DMS 273 (cell line): Measurements from ENCODE around the gene AUTS2.

Source experiments
- DNase-seq: peaks from one replicate; lab custom pipeline; 2025; ENCODE audit not compliant: unreplicated experiment; lab: John Stamatoyannopoulos, UW

Gene AUTS2

DNA sequence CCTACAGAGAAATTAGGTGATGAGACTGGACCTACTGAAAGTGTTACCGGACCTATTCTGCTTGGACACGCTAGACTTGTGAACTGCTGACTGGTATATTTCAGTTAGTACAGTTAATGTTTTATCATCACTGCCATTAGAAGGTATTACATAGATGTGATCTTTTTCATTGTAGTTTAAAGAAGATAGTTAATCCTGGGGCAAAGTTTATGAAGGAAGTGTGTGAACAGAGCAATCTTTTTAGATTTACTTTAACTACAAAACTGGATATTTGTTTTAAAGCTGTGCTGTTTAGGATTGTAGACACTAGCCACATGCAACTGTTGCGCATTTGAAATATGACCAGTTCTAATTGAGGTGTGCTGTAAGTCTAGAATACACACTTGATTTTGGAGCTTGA is 446.7 kb downstream of the AUTS2 start:
- DNase-seq = no peak

DNA sequence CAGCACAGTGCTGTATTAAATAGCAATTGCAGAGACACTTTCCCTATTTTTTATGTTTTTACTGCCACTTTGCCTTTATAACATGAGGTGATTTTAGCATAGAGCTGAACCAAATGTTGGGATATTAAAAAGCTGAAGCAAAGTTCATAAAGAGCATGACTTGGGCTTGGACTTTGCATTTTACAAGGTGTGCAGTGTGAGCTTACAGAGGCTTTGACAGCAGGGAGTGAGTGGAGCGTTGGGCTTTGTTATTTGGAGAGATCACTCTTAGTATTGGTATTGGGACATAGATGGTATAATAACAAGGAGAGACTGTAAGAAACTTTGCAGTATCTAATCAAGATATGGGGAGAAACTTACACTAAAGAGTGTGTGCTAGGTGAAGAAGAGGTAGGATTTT is 449.1 kb downstream of the AUTS2 start:
- DNase-seq = no peak

DNA sequence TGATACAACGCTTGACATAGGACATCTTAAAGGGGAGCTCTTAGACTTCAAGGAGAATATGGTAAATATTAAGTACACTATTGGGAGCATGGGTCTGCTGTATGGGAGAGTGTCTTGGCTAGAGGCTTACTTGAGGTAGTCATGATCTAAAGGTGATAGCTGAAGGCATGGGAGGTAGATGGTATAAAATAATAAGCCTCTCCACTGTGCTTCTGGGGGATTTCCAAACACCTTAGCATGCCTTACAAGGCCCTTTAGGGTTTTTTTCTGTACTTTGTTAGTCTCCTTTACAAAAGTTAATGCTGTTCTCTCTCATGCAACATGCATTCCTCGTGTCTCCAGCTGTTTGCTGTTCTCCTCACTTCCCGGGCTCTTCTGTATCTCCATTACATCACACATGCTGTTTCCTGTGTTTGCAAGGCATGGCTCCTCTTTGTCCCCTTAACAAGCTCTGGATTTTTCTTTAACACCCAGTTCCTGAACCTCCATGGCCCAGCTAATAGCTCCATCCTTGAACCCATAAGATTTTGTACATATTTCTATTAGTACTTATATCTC is 449.7 kb downstream of the AUTS2 start:
- no peak for DNase-seq

DNA sequence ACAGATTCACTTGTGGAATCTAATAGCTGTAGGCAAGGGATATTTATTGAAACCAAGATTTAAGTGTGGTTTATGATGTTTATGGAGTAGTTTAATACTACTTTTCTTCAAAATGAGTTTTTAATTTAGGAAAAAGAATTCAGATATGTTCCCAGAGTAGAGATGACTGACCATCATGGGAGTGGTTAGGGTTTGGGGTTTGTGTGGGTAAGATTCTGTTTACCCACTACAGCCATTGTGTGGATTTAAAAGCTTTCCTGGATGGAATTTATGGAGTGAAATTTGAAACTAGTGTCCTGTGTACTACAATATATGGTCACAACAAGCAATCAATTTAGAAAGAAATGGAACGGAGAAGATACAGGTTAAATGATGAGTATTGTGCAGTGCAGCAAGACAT is 453.5 kb downstream of the AUTS2 start:
- no peak for DNase-seq

DNA sequence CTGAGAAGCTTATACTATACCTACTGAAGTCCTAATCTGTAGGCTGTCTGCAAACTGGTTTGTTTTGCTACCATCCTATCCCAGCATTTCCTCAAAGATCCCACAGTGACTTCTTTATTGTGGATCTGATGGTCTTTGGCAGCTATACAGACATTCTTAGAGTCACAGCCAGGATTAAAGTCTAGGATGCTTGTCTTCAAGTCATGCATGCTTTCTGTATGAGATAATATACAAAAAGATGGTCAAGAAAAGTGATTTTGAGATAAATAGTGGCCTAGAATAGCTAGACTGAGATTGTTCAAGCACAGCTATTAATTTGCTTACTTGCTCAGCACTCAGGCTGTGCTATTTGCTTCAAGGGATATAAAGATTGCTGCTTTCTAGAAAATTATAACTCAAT is 454.4 kb downstream of the AUTS2 start:
- DNase-seq = no peak

DNA sequence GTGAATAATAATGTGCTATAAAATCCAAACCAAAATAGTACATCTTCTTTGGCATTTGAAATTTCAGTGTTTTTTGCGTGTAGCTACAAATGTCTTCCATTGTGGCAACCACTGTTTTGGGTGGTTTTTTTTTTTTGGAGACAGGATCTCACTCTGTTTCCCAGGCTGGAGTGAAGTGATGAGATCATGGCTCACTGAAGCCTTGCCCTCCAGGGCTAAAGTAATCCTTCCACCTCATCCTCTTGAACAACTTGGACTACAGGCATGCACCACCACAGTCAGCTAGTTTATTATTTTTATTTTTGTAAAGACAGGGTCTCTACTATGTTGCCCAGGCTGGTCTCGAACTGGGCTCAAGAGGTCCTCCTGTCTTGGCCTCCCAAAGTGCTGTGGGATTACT is 455.1 kb downstream of the AUTS2 start:
- DNase-seq = no peak

DNA sequence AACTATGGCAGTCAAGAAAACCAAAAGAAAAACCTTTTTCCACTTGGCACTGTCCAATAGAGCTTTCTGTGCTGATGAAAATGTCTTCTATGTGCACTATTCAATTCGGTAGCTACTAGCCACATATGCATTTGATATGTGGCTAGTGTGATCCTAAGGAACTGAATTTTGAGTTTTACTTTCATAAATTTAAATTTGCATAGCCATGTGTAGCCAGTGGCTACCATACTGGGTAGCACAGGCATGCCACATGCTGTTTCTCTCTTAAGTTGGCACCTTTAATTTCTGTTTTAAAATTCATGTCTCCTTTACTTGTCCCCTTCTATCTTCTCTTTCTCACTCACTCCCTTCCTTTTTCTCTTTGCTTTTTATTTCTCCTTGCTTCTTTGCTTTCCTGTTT is 455.7 kb downstream of the AUTS2 start:
- DNase-seq = no peak

DNA sequence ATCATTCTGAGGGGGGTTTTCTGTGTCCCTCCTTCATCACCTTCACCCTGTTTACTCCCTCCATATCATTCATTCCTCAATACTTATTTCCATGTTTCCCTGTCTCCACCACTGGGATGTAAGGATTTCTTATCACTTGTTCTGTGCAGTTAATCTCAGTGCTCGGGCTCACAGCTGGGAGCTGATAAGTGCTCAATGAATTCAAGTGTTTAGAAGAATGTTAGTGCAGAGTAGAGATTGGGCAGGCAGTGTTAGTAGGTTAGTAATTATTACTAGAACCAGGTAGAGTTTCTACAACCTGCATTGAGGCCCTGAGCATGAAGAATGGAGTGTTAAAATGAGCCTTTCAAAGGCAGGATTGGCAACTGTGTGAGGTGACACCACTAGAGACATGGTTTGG is 458.1 kb downstream of the AUTS2 start:
- no peak for DNase-seq

DNA sequence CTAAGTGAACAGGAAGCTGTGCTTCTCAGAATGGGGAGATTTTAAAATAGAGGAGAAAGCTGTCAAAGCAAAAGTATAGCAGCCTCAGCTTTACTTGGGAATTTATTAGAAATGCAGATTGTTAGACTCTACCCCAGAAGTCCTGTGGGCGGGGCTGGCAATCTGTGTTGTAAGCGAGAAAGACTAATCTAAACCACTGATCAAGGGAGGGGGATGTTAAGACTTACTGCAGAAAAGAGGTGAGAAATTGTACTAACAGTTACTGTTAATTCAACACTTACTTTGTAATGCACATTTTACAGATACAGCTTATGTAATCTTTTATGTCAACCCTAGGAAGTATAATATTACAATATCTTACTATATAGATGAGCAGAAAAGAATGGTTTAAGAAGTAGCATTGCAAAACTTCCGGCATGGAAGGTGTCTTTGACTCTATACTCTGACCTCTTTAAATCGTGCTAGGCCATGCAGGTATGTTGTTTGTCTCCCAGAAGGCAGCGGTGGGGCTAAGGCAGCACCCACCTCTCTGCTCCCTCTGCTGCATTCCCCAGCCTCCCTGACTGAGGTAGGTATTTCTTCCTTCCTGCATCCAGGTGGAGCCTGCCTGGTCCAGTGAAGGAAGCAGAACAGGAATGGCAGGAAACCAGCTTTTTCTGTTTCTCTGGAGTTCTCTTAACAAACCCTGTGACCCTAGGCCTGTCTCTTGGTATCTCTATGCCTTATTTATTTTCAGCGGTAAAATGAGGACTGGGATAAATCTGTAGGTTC is 462.2 kb downstream of the AUTS2 start:
- peak; percentile 74 for DNase-seq

DNA sequence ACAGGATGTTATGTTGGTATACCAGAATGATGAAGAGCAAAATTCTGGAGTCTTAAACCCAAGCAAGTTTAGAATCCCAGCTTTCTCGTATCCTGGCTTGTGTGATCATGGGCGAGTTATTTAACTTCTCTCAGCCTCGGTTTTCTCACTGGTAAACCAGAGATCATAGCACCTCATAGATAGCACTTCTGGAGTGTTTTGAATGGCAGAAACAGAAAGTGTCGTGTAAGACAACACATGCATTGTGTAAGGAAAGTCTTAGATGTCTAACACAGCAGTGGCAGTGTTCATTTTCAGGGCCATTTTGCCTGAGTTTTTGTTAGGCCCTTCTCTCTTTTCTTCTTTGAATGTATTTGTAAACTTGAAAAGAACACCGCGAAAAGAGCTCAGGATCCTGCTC is 465.1 kb downstream of the AUTS2 start:
- DNase-seq = no peak

DNA sequence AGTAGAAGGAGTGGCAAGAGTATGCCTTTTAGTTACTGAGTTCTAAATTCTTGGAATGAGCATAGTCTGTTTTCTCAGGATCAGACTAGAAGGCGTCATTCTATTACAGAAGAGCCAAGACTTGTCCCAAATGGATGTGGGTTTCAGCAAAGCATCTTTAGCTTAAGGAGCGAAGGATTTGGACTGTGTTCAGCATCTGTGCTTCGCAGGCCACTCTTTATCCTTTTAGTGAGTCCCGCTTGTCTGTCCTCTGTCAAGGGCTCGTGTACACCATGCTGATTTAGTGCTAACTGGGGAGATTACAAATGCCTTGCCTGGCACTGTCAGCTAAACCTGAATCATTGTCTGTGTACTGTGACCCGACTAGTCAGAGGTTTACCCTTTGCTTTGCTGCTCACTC is 465.7 kb downstream of the AUTS2 start:
- DNase-seq = no peak

DNA sequence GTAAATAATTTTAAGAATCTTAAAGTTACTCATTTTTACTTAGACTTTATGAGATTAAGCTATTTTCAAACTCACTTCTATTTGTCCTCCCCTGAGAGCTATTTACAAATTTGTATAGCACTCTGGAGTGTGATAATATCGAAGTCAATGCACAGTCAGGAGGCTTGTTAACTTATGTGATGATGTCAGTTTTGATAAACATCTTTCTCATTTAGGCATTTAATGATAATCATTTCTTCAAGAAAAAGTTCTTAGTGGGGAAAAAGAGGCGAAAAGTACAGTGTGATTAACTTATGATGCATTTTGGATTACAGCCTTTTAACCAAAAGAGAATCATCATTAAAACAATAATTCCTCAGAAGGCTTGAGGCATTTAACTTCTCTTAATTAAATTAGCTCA is 468.6 kb downstream of the AUTS2 start:
- DNase-seq = no peak

DNA sequence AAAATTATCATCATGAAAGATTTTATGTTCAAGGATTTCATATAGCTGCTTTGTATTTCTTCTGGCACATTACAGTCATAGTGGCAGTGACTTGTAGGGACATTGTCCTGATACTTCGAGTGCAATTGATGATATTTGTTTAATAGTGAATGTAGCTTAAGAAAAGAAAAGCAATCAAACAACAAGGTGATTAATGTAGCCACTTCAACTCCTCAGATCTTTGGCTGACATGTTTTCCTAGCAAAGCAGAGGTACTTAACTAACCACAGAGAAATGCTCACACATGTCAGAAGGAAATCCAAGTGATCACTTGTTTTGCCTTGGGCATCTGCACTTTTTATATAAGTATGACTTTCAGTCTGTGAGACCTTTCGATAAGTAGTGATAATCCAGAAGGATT is 470.3 kb downstream of the AUTS2 start:
- DNase-seq = no peak

DNA sequence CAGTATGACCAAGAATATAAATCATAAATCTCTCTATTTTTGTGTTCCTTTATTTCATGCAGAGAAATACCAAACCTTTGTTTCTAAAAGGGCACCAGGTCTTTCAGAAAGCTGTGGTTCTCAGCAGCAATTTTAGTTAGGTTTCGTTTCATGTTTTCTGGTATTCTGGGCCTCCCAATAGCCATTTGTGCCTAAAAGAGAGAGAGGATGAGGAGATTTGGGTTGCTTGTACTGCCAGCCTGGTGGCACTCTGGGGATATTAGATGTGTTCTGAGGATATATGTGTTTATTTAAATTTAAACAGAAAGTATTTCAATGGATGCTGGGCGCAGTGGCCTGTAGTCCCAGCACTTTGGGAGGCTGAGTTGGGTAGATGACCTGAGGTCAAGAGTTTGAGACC is 471.7 kb downstream of the AUTS2 start:
- DNase-seq = no peak

DNA sequence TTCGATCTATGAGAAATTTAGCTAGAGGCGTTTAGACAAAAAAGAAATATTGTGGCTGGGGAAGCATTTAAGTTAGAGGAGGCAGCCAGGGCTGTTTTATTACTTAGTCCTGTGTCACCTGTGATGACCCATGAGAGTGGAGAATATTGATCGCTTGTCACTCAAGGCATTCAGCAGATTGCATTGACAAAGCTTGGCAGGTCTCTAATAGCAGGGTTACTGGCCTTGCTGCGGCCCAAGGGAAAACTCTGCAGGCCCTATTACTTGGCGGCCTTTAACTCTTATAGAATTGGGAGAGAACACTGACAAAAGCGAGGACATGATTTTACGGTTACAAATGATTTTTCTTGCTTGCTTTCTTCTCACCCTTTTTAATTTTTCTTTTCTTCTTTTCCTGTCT is 473.5 kb downstream of the AUTS2 start:
- peak; percentile 49 for DNase-seq

DNA sequence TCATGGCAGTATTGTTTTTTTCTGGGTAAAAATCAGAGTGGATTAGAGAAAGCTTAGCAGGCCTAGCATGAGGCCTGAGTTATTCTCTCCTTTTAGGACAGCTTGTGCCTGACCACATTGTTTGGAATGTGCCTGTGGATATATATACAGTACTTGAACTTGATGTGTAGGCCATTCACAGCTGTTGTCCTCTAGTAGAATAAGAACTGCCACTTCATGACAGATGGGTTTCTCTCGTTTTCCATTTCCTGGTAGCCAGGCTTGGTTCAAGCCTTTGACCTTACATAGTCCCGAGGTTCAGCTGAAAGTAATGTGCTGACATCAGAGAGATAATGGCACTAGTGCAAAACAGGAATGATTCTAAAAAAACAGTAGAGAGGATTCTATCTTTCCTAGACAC is 473.9 kb downstream of the AUTS2 start:
- peak; percentile 91 for DNase-seq

DNA sequence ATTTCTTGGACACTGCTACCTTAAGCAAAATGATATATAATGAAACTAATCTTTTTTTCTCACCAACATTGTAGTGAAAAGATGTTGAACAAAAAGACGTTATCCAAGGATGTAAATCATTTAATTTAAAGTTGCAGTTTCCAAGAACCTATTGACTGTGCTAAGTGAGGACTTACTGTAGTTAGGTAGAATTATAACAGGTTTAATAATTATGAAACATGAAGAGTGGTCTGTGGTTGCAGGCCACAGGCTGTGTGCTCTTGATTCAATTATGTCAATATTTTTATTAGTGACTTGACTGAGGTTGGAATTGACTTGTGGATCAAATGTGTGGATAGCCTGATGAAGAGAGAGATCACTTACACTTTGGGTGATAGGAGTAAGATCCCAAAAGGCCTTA is 478.1 kb downstream of the AUTS2 start:
- DNase-seq = no peak

DNA sequence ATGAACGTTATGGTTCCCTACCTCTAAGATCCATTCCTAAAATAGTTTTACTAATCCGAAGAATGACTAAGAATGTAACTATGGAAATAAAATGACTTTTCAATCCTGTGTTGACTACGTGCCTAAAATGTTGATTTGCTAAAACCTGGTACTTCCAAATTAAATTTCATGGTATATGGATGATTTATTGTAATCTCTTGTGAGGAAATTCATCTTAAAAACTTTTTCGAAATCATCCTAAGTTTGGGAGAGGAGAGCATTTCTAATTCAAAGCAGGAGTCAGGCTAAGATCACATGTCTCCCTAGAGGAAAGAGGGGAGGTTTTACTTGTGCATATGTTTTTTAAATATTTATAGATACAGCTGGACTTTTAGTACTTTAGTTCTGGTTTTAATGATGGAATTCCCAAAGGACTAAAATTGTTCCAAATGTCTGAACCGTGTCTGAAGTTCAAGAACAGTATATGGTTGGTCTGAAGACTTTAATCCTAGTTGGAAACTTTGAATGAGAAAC is 483.9 kb downstream of the AUTS2 start:
- DNase-seq = no peak

DNA sequence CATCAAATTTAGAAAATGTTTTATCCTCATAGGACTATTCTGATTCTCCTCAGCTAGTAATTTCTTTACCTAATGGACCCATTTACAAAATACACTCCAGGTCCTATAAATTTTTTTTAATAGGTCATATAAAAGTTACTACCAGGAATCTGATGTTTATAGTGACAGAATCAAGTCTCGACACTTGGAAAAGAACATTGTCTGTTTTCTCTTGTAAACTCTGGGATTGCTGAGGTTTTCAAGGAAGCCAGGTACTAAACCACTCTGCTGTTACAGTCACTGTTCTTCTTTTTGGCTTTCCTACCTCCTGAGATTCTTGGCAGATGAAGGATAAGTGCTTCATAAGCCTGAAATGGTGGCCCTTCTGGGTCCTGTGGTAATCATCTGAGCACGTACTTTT is 493.1 kb downstream of the AUTS2 start:
- no peak for DNase-seq

DNA sequence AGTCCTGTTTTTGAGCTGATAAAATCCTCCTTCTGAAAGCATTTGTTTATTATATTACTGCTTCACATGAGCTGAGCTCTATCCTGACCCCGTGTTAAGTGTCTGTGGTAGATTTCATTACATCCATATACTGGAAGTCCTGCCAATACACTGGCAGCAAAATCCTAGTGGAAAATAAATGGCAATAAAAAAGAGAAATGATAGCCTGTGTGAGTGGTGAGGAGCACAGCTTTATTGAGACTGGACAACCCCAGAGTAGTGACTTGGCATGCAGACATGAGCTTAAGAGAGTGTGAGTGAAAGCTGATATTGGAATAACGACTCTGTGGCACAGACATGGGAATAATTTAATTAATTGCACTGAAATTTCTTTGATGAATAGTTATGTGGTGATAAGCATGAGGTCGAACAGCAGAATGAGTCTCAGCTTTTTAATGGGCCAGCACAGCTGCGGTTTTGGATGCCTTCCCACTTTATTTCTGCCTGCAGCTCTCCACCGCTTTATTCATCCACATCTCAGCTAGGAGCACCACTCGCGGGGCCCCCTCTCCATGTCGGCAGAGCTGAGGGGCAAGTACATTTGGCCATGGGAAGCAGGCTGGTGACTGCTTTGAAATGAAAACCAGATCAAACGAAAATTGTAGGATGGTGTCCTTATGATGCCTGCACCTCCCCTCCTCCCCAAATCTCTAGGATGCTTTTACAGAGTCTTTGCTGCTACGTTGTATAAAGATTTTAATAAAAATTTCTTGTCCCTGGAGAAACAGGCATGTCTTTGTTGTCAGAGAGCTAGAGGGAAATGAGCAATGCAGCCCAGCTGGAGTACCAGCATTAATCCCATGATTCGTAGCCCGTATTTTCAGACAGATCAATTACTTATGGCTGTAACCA is 494.3 kb downstream of the AUTS2 start:
- DNase-seq = peak; percentile 90

DNA sequence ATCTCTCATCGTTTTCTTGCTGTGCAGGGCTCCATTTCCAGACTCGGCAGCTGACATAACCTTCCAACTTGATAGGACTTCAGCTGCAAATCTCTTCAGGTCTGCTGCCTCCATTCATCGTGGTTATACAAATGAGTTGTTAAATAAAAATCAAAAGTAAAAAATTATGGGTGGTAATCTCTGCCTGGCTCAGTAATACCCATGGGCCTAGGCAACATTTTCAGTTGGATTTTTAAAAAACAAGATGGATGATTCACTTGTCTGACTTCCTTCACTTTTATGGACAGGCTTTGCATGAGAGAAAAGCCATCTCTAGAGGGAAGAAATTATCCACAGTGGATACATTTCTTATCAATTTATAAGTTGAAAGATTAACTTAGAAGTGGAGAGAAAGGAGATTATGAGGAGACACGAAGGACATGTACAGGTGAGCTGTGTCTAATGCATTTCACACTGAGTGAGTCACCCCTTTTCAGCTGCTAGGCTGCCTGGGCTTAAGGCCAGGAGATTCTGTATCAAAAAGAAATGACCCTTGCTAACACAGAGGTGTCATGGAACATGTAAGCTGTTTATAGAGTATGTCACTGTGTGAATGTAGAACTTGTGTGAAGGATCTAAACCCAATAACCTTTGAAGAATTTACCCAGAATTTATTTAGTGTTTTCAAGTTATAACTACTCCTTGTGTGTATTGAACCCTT is 495.1 kb downstream of the AUTS2 start:
- DNase-seq = peak; percentile 61
